Inferior parietal cortex (tissue), 1 donor: Measurements from ENCODE around the gene LAMTOR3.
A peak's percentile ranks its signal among the peaks of the same experiment; 100 is the strongest.

Source experiments
- DNase-seq: peaks from one replicate; pipeline ENCODE4 v3.0.0-alpha.2; 2016; ENCODE audit errors: extremely low spot score

Gene LAMTOR3

GRCh38 chr4:99894161-99894997, at the start of gene LAMTOR3:
Gene LAMTOR3, minus strand, starts transcription at chr4:99894427. Its CDS starts 464 bp downstream, at chr4:99893963.
- DNase-seq = peak; percentile 93

GRCh38 chr4:99938243-99938753, 44.1 kb upstream of the LAMTOR3 start:
- no peak for DNase-seq

GRCh38 chr4:99934891-99935290, 40.7 kb upstream of the LAMTOR3 start:
- no peak for DNase-seq

- DNase-seq = no peak
These were observed 33.3 kb upstream of the LAMTOR3 start for GRCh38 chr4:99927566-99927965.

GRCh38 chr4:99921174-99921573, 26.9 kb upstream of the LAMTOR3 start:
- no peak for DNase-seq

- no peak for DNase-seq
These were observed 24.4 kb upstream of the LAMTOR3 start for GRCh38 chr4:99918656-99919055.

- no peak for DNase-seq
These were observed 23.3 kb upstream of the LAMTOR3 start for GRCh38 chr4:99917575-99917974.

GRCh38 chr4:99915449-99915848, 21.2 kb upstream of the LAMTOR3 start:
- DNase-seq = no peak

- DNase-seq = no peak
These were observed 771 bp upstream of the LAMTOR3 start for GRCh38 chr4:99894998-99895397.

- DNase-seq = no peak
These were observed 427 bp downstream of the LAMTOR3 start for GRCh38 chr4:99893839-99894160.

- no peak for DNase-seq
These were observed 1.2 kb downstream of the LAMTOR3 start for GRCh38 chr4:99893029-99893428.

- DNase-seq = no peak
These were observed 2.9 kb downstream of the LAMTOR3 start for GRCh38 chr4:99891351-99891750.

GRCh38 chr4:99887837-99888236, 6.4 kb downstream of the LAMTOR3 start:
- DNase-seq = no peak

GRCh38 chr4:99886146-99886545, 8.1 kb downstream of the LAMTOR3 start:
- no peak for DNase-seq

GRCh38 chr4:99885687-99886086, 8.5 kb downstream of the LAMTOR3 start:
- DNase-seq = no peak

GRCh38 chr4:99885063-99885664, 9.1 kb downstream of the LAMTOR3 start:
- peak; percentile 38 for DNase-seq

- DNase-seq = no peak
These were observed 14.8 kb downstream of the LAMTOR3 start for GRCh38 chr4:99879458-99879857.

GRCh38 chr4:99878604-99879003, 15.6 kb downstream of the LAMTOR3 start:
- DNase-seq = no peak

GRCh38 chr4:99876946-99877345, 17.3 kb downstream of the LAMTOR3 start:
- no peak for DNase-seq

- DNase-seq = no peak
These were observed 19.2 kb downstream of the LAMTOR3 start for GRCh38 chr4:99875071-99875470.

- DNase-seq = no peak
These were observed 21.7 kb downstream of the LAMTOR3 start for GRCh38 chr4:99872570-99872969.

- no peak for DNase-seq
These were observed 26.1 kb downstream of the LAMTOR3 start for GRCh38 chr4:99868126-99868596.

GRCh38 chr4:99863804-99864203, 30.4 kb downstream of the LAMTOR3 start:
- DNase-seq = no peak
